GM23248 (cell line): ENCODE results near the gene MRPL46. TPM values are rescaled to one million over a fixed set of nuclear protein-coding genes. Genes with fewer than 3 reads are reported as not detected.
"Not testable (repeated sequence)": the region's sequence is repeated elsewhere in the genome, so short reads cannot be mapped to it uniquely, and the experiment has no call there.

Experiments
- DNase-seq: peaks from one replicate; pipeline ENCODE4 v3.0.0-alpha.2; 2015
- H2AFZ ChIP-seq: fragments of 200-600 bp; sonication (generic); 2 replicates; pipeline ENCODE4 v1.6.1; 2016; ENCODE audit warnings: antibody characterized with exemption
- H3F3A ChIP-seq: fragments of 200-600 bp; sonication (generic); 2 replicates; pipeline ENCODE4 v1.6.1; 2016; ENCODE audit warnings: mild to moderate bottlenecking, antibody characterized with exemption, mixed run types; ENCODE audit not compliant: insufficient read depth
- H3K27ac ChIP-seq: fragments of 200-600 bp; sonication (generic); 2 replicates; pipeline ENCODE4 v1.5.1; 2016; ENCODE audit warnings: mild to moderate bottlenecking
- H3K27me3 ChIP-seq: fragments of 200-600 bp; sonication (generic); replicated peaks from 2 replicates; pipeline ENCODE4 v1.6.1; 2016; ENCODE audit warnings: mild to moderate bottlenecking; ENCODE audit not compliant: insufficient read depth
- H3K36me3 ChIP-seq: fragments of 200-600 bp; sonication (generic); 2 replicates; pipeline ENCODE4 v1.6.1; 2016; ENCODE audit warnings: low read depth, mild to moderate bottlenecking
- H3K4me1 ChIP-seq: fragments of 200-600 bp; sonication (generic); 2 replicates; pipeline ENCODE4 v1.6.1; 2016; ENCODE audit warnings: mild to moderate bottlenecking; ENCODE audit not compliant: insufficient read depth
- H3K4me2 ChIP-seq: fragments of 200-600 bp; sonication (generic); one replicate; pipeline ENCODE4 v1.6.1; 2016; ENCODE audit warnings: mild to moderate bottlenecking; ENCODE audit not compliant: unreplicated experiment
- H3K4me3 ChIP-seq: fragments of 200-600 bp; sonication (generic); 2 replicates; pipeline ENCODE4 v1.5.1; 2016; ENCODE audit warnings: mild to moderate bottlenecking
- H3K79me2 ChIP-seq: fragments of 200-600 bp; sonication (generic); 2 replicates; pipeline ENCODE4 v1.6.1; 2016; ENCODE audit warnings: mild to moderate bottlenecking; ENCODE audit not compliant: insufficient read depth
- H3K9ac ChIP-seq: fragments of 200-600 bp; sonication (generic); 2 replicates; pipeline ENCODE4 v1.6.1; 2016; ENCODE audit warnings: mild to moderate bottlenecking
- H3K9me2 ChIP-seq: fragments of 200-600 bp; sonication (generic); 2 replicates; pipeline ENCODE4 v1.6.1; 2016; ENCODE audit warnings: mixed run types, mild to moderate bottlenecking, moderate library complexity; ENCODE audit not compliant: insufficient read depth
- H3K9me3 ChIP-seq: fragments of 200-600 bp; sonication (generic); one replicate; pipeline ENCODE4 v1.6.1; 2017; ENCODE audit warnings: low read depth
- H4K20me1 ChIP-seq: fragments of 200-600 bp; sonication (generic); 2 replicates; pipeline ENCODE4 v1.6.0; 2016; ENCODE audit not compliant: insufficient read depth
- EZH2 ChIP-seq: fragments of 200-600 bp; sonication (generic); IDR thresholded peaks from 2 replicates; pipeline ENCODE4 v1.6.1; 2018; ENCODE audit warnings: antibody characterized with exemption, mild to moderate bottlenecking; ENCODE audit not compliant: insufficient read depth, poor library complexity, severe bottlenecking
- EZH2phosphoT487 ChIP-seq: fragments of 200-600 bp; sonication (generic); IDR thresholded peaks from 2 replicates; pipeline ENCODE4 v1.6.1; 2018; ENCODE audit warnings: antibody characterized with exemption, moderate library complexity, mild to moderate bottlenecking, low read depth; ENCODE audit not compliant: insufficient read depth
- WGBS, 2 experiments: methylation state at CpG; one replicate each; pipeline ENCODE4 v1.1.6; 2015 to 2017; ENCODE audit warnings: low lambda C conversion rate in 2 of 2, low coverage in 1 of 2; ENCODE audit errors: missing lambda C conversion rate in 2 of 2; 5-methylcytosine and 5-hydroxymethylcytosine counted together
- in situ Hi-C: fragments of 300-500 bp; cut with MboI; formaldehyde crosslinking; loops from 2 replicates; pipeline ENCODE4 v1.15.0; 2020
- polyA plus RNA-seq: library from polyadenylated mRNA; unstranded; fragments of >200 nt; fragmentation: Nextera tagmentation; extraction: Ambion mirVana; gene quantifications from 2 replicates; pipeline ENCODE4 v1.2.1, GENCODE V29; 2016
- total RNA-seq: library from RNA; depleted of rRNA; stranded (reverse); fragments of >200 nt; shearing (Covaris generic); gene quantifications from 2 replicates; pipeline ENCODE4 v1.2.3, GENCODE V29; 2014

Gene MRPL46
- total and polyA plus RNA-seq, 2 experiments from 2014 or later: 14.6 to 38.4 TPM

- DNase-seq: no peak
- H3K36me3 ChIP-seq: no peaks in the 10 kb centered on the region; the same call in 1 of the 2 replicates
- H3K4me2 ChIP-seq: no peak overlapping the region
- no peak overlapping the region for H3K27ac ChIP-seq
- no peak overlapping the region for H2AFZ ChIP-seq
- 0 out of 2 replicates have a peak, but pooled peaks cover 4% of the 10 kb centered on the region for H3F3A ChIP-seq
- no peak overlapping the region for H3K9ac ChIP-seq
- in situ Hi-C loops: loop anchor here (10.0 kb wide), 1 partner anchor 143 kb away; no protein-coding TSS in a partner anchor
- peaks cover 45% of the 10 kb centered on the region for H3K79me2 ChIP-seq
- H3K9me3 ChIP-seq: no peaks in the 10 kb centered on the region
- no peak overlapping the region for H3K4me3 ChIP-seq
- no peak for TF ChIP-seq EZH2
- TF ChIP-seq EZH2phosphoT487: no peak
- peaks cover 7% of the 10 kb centered on the region; the same call in 1 of the 2 replicates for H3K4me1 ChIP-seq
- H4K20me1 ChIP-seq: no peaks in the 10 kb centered on the region
- no peaks in the 10 kb centered on the region for H3K9me2 ChIP-seq
- H3K27me3 ChIP-seq: no peaks in the 10 kb centered on the region
- WGBS, 2 experiments: 70 to 76% methylated on average over 4 of the region's 4 CpGs
Measured at GRCh38 chr15:88472225-88472624, 5.0 kb upstream of the MRPL46 start.

DNA sequence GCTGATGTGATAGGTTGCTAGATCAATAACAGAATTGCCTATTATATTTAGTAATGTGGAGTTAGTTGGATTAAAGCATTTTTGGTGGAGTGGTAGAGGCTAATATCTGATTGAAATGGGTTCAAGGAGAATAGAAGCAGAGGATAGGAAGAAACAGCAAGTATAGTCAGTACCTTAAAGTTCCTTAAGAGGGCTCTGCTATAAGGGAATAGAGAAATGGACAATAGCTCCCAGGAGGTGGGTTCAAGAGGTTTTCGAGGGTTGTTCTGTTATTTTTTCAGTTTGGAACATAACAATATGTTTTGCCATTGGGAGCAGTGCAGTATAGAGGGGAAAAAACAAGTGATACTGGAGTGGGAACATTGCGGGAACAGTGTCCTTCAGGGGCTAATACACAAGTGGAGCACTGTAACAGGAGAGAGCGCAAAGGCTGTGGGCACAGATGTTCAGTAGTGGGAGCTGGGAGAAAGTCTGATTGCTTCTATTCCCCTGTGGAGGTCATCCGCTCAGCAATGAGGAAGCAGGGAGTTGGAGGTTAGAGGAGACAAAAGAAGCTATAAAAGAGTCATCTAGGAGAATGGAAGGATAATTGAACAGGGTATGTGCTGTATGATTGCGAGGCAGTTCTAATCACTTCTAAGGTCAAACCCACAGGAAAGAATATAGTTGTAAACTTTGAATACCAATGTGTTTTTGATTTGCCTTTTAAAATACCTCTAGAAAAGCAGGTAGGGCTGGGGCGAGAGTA, 3.6 kb upstream of the MRPL46 start:
- no peak overlapping the region for H3K4me2 ChIP-seq
- WGBS, 2 experiments: 88 to 92% methylated on average over 6 of the region's 6 CpGs
- H3F3A ChIP-seq: peaks cover 13% of the 10 kb centered on the region
- no peak for TF ChIP-seq EZH2
- TF ChIP-seq EZH2phosphoT487: no peak
- H3K4me3 ChIP-seq: no peak overlapping the region
- H3K79me2 ChIP-seq: peaks cover 58% of the 10 kb centered on the region
- no peaks in the 10 kb centered on the region; the same call in 1 of the 2 replicates for H3K36me3 ChIP-seq
- H3K9me2 ChIP-seq: no peaks in the 10 kb centered on the region
- H3K4me1 ChIP-seq: peaks cover 15% of the 10 kb centered on the region
- in situ Hi-C loops: loop anchor here (10.0 kb wide), 1 partner anchor 144 kb away; no protein-coding TSS in a partner anchor
- DNase-seq: no peak
- H3K9me3 ChIP-seq: no peaks in the 10 kb centered on the region
- no peak overlapping the region for H3K27ac ChIP-seq
- H3K9ac ChIP-seq: no peak overlapping the region
- H4K20me1 ChIP-seq: no peaks in the 10 kb centered on the region
- H2AFZ ChIP-seq: no peak overlapping the region
- no peaks in the 10 kb centered on the region for H3K27me3 ChIP-seq

DNA sequence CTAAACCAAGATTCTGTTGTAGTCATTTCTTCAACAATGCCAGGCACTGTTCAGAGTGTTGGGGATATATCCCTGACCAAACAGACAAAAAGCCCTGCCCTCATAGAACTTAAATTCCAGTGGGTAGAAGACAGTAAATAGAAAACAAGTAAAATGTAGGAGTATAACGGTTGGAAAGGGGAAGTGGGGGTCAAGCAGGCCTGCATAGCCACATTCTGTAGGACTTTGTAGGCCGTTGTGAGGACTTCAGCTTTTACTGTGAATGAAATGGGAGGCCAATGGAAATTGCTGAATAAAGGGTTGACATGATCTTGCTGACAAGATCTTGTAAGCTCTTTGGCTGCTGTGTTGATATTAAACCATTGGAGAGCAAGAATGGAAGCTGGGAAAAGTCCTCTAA, 2.1 kb upstream of the MRPL46 start:
- Histone ChIP-seq H3K79me2 (peaks cover 72% of the 10 kb centered on the region), H2AFZ (no peak overlapping the region), H3K27me3 (no peaks in the 10 kb centered on the region), H3F3A (peaks cover 13% of the 10 kb centered on the region), H3K36me3 (0 out of 2 replicates have a peak, but pooled peaks cover 6% of the 10 kb centered on the region), H3K27ac (no peak overlapping the region), H4K20me1 (no peaks in the 10 kb centered on the region), H3K4me2 (no peak overlapping the region), H3K9ac (no peak overlapping the region), H3K9me2 (no peaks in the 10 kb centered on the region), H3K4me1 (peaks cover 20% of the 10 kb centered on the region), H3K4me3 (no peak overlapping the region), H3K9me3 (no peaks in the 10 kb centered on the region)
- DNase-seq: no peak
- 94 to 98% methylated on average over 2 of the region's 2 CpGs for WGBS, 2 experiments
- in situ Hi-C loops: no loop called here
- TF ChIP-seq EZH2phosphoT487 (no peak), EZH2 (no peak)

- Histone ChIP-seq H3K4me1 (peaks cover 20% of the 10 kb centered on the region), H3K9ac (peak overlapping the region; percentile 90; the same call in 1 of the 2 replicates), H3F3A (peaks cover 13% of the 10 kb centered on the region), H3K4me3 (peak overlapping the region; percentile 99), H3K4me2 (peak overlapping the region; percentile 97), H3K79me2 (peaks cover 72% of the 10 kb centered on the region)
- H3K27me3 ChIP-seq, in situ Hi-C loops, H2AFZ ChIP-seq, H4K20me1 ChIP-seq, H3K27ac ChIP-seq, H3K9me3 ChIP-seq, H3K36me3 ChIP-seq, H3K9me2 ChIP-seq, DNase-seq: not testable (repeated sequence)
- WGBS, 2 experiments: 91 to 97% methylated on average over 10 of the region's 10 CpGs
Measured at GRCh38 chr15:88468721-88469120, 1.5 kb upstream of the MRPL46 start.
